ENCODE measurements around the gene OR6C2. TPM values are rescaled to one million over a fixed set of nuclear protein-coding genes. Genes with fewer than 3 reads are reported as not detected.
"Not testable (repeated sequence)": the region's sequence is repeated elsewhere in the genome, so short reads cannot be mapped to it uniquely, and the experiment has no call there.

Gene OR6C2
- total and polyA plus RNA-seq, 2 donors (not counting 1 experiment from before 2014, with no cell fraction given) = not detected

DNA sequence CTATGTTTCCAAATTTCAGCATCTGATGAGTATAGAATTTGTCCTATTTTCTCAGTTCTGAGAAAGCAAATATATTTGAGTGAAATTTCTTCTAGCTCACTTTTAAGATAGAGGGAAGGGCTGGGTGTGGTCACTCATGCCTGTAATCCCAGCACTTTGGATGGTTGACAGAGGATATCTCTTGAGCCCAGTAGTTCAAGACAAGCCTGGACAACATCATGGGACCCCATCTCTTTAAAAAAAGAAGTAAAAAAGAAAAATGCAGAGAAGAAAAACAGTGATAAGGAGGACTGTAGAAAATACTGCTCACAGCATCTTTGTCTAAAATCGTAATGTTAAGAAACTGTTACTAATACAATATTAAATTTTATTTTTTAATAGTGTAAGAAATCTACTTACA is 28.4 kb downstream of the OR6C2 start:
- Histone ChIP-seq H2AFZ (ENCODE audit: low read length) (no peak overlapping the region), H3K9me3 (ENCODE audit: control insufficient read depth, insufficient read depth, low read depth, low read length) (no peaks in the 10 kb centered on the region), H3K4me1 (ENCODE audit: control insufficient read depth, extremely low read depth, insufficient read depth, low read length) (no peaks in the 10 kb centered on the region), H4K20me1 (ENCODE audit: control insufficient read depth, extremely low read depth, insufficient read depth, low read length) (no peaks in the 10 kb centered on the region), H3K79me2 (ENCODE audit: control insufficient read depth, insufficient read depth, low read length) (no peaks in the 10 kb centered on the region), H3K4me3 (replicated peaks in 1 of 4; ENCODE audit: control extremely low read depth in 1 of 4, insufficient read depth in 1 of 4, low read depth in 3 of 4, low read length in 4 of 4) (no peak overlapping the region), H3K9ac (ENCODE audit: insufficient read depth, low read length) (no peak overlapping the region), H3K27ac (ENCODE audit: insufficient read depth, low read length) (no peak overlapping the region), H3K27me3 (ENCODE audit: control insufficient read depth, insufficient read depth, low read length) (no peaks in the 10 kb centered on the region), H3K4me2 (ENCODE audit: extremely low read depth, insufficient read depth, low read length) (no peak overlapping the region), H3K36me3 (ENCODE audit: control insufficient read depth, insufficient read depth, low read length) (no peaks in the 10 kb centered on the region)
- TF ChIP-seq, protein P1, sequence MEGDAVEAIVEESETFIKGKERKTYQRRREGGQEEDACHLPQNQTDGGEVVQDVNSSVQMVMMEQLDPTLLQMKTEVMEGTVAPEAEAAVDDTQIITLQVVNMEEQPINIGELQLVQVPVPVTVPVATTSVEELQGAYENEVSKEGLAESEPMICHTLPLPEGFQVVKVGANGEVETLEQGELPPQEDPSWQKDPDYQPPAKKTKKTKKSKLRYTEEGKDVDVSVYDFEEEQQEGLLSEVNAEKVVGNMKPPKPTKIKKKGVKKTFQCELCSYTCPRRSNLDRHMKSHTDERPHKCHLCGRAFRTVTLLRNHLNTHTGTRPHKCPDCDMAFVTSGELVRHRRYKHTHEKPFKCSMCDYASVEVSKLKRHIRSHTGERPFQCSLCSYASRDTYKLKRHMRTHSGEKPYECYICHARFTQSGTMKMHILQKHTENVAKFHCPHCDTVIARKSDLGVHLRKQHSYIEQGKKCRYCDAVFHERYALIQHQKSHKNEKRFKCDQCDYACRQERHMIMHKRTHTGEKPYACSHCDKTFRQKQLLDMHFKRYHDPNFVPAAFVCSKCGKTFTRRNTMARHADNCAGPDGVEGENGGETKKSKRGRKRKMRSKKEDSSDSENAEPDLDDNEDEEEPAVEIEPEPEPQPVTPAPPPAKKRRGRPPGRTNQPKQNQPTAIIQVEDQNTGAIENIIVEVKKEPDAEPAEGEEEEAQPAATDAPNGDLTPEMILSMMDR (conservative IDR thresholded peaks at IDR 0.05 in 1 of 2, IDR thresholded peaks at IDR 0.05 in 1 of 2; ENCODE audit: low read depth in 1 of 2, low read length in 2 of 2) = no peak
- no peak for TF ChIP-seq EZH2 (IDR thresholded peaks at IDR 0.05; ENCODE audit: low read length, missing control alignments)
- DNase-seq (ENCODE audit: low read depth in 2 of 2) = no peak

DNA sequence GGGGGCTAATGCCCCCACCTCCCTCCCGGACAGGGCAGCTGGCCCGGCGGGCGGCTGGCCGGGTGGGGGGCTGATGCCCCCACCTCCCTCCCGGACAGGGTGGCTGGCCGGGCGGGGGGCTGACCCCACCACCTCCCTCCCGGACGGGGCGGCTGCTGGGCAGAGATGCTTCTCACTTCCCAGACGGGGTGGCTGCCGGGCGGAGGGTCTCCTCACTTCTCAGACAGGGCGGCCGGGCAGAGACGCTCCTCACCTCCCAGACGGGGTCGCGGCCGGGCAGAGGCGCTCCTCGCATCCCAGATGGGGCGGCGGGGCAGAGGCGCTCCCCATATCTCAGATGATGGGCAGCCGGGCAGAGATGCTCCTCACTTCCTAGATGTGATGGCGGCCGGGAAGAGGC is 35.3 kb downstream of the OR6C2 start:
- not testable (repeated sequence) for H4K20me1 ChIP-seq (ENCODE audit: control insufficient read depth, extremely low read depth, insufficient read depth, low read length); H3K4me2 ChIP-seq (ENCODE audit: extremely low read depth, insufficient read depth, low read length); H3K4me1 ChIP-seq (ENCODE audit: control insufficient read depth, extremely low read depth, insufficient read depth, low read length); DNase-seq (ENCODE audit: low read depth in 2 of 2); H3K9me3 ChIP-seq (ENCODE audit: control insufficient read depth, insufficient read depth, low read depth, low read length); H3K79me2 ChIP-seq (ENCODE audit: control insufficient read depth, insufficient read depth, low read length); H3K27ac ChIP-seq (ENCODE audit: insufficient read depth, low read length); H3K4me3 ChIP-seq (replicated peaks in 1 of 4; ENCODE audit: control extremely low read depth in 1 of 4, insufficient read depth in 1 of 4, low read depth in 3 of 4, low read length in 4 of 4); H2AFZ ChIP-seq (ENCODE audit: low read length); H3K27me3 ChIP-seq (ENCODE audit: control insufficient read depth, insufficient read depth, low read length); H3K36me3 ChIP-seq (ENCODE audit: control insufficient read depth, insufficient read depth, low read length); H3K9ac ChIP-seq (ENCODE audit: insufficient read depth, low read length)

DNA sequence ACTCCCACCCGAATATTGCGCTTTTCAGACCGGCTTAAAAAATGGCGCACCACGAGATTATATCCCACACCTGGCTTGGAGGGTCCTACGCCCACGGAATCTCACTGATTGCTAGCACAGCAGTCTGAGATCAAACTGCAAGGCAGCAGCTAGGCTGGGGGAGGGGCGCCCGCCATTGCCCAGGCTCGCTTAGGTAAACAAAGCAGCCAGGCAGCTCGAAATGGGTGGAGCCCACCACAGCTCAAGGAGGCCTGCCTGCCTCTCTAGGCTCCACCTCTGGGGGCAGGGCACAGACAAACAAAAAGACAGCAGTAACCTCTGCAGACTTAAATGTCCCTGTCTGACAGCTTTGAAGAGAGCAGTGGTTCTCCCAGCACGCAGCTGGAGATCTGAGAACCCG is 40.4 kb downstream of the OR6C2 start:
- H3K4me2 ChIP-seq (ENCODE audit: extremely low read depth, insufficient read depth, low read length) = not testable (repeated sequence)

DNA sequence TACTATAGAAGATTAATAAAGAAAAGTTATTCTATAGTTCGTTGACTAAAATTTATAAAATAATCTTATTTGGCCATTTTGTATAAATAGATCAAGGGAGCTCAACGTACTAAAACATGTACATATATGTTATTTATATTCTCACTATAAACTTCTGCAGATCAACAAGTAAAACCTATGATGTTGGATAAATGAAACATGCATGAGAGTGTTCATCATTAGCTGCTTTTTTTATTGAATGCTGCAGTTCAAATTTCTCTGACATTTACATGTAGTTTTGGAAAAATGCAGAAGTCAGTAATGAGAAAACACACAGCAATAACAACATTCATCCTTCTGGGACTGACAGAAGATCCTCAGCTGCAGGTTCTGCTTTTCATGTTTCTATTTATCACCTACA is 48.2 kb downstream of the OR6C2 start, which contains the start of gene OR6C68:
Gene OR6C68 (plus strand): TSS at position 301 of the 400 bp plus-strand sequence. CDS start 0 bp downstream, at position 301.
- no peak within 1 kb of the TSS for H3K4me2 ChIP-seq (ENCODE audit: extremely low read depth, insufficient read depth, low read length)
- no peak for TF ChIP-seq EZH2 (IDR thresholded peaks at IDR 0.05; ENCODE audit: low read length, missing control alignments)
- TF ChIP-seq, protein P1 (conservative IDR thresholded peaks at IDR 0.05 in 1 of 2, IDR thresholded peaks at IDR 0.05 in 1 of 2; ENCODE audit: low read depth in 1 of 2, low read length in 2 of 2) = no peak
- H3K4me3 ChIP-seq (replicated peaks in 1 of 4; ENCODE audit: control extremely low read depth in 1 of 4, insufficient read depth in 1 of 4, low read depth in 3 of 4, low read length in 4 of 4) = no peak within 1 kb of the TSS

More for the DNA sequence above, 40.4 kb downstream of the OR6C2 start:
- H3K9me3 ChIP-seq (ENCODE audit: control insufficient read depth, insufficient read depth, low read depth, low read length); H3K9ac ChIP-seq (ENCODE audit: insufficient read depth, low read length); DNase-seq (ENCODE audit: low read depth in 2 of 2); H3K4me3 ChIP-seq (replicated peaks in 1 of 4; ENCODE audit: control extremely low read depth in 1 of 4, insufficient read depth in 1 of 4, low read depth in 3 of 4, low read length in 4 of 4); H3K79me2 ChIP-seq (ENCODE audit: control insufficient read depth, insufficient read depth, low read length); H4K20me1 ChIP-seq (ENCODE audit: control insufficient read depth, extremely low read depth, insufficient read depth, low read length); H2AFZ ChIP-seq (ENCODE audit: low read length); H3K36me3 ChIP-seq (ENCODE audit: control insufficient read depth, insufficient read depth, low read length); H3K27me3 ChIP-seq (ENCODE audit: control insufficient read depth, insufficient read depth, low read length); H3K27ac ChIP-seq (ENCODE audit: insufficient read depth, low read length); H3K4me1 ChIP-seq (ENCODE audit: control insufficient read depth, extremely low read depth, insufficient read depth, low read length): not testable (repeated sequence)

More for the DNA sequence above, 48.2 kb downstream of the OR6C2 start, which contains the start of gene OR6C68:
- Histone ChIP-seq H3K9ac (ENCODE audit: insufficient read depth, low read length) (no peak within 1 kb of the TSS), H3K79me2 (ENCODE audit: control insufficient read depth, insufficient read depth, low read length) (no peaks in the 10 kb centered on the region), H4K20me1 (ENCODE audit: control insufficient read depth, extremely low read depth, insufficient read depth, low read length) (no peaks in the 10 kb centered on the region), H3K4me1 (ENCODE audit: control insufficient read depth, extremely low read depth, insufficient read depth, low read length) (no peaks in the 10 kb centered on the region), H3K36me3 (ENCODE audit: control insufficient read depth, insufficient read depth, low read length) (no peaks in the 10 kb centered on the region), H3K27ac (ENCODE audit: insufficient read depth, low read length) (no peak within 1 kb of the TSS), H3K27me3 (ENCODE audit: control insufficient read depth, insufficient read depth, low read length) (no peaks in the 10 kb centered on the region), H2AFZ (ENCODE audit: low read length) (no peak within 1 kb of the TSS), H3K9me3 (ENCODE audit: control insufficient read depth, insufficient read depth, low read depth, low read length) (no peaks in the 10 kb centered on the region)
- no peak for DNase-seq (ENCODE audit: low read depth in 2 of 2)
